ENCODE measurements around the gene GALNT4.

Gene GALNT4

DNA sequence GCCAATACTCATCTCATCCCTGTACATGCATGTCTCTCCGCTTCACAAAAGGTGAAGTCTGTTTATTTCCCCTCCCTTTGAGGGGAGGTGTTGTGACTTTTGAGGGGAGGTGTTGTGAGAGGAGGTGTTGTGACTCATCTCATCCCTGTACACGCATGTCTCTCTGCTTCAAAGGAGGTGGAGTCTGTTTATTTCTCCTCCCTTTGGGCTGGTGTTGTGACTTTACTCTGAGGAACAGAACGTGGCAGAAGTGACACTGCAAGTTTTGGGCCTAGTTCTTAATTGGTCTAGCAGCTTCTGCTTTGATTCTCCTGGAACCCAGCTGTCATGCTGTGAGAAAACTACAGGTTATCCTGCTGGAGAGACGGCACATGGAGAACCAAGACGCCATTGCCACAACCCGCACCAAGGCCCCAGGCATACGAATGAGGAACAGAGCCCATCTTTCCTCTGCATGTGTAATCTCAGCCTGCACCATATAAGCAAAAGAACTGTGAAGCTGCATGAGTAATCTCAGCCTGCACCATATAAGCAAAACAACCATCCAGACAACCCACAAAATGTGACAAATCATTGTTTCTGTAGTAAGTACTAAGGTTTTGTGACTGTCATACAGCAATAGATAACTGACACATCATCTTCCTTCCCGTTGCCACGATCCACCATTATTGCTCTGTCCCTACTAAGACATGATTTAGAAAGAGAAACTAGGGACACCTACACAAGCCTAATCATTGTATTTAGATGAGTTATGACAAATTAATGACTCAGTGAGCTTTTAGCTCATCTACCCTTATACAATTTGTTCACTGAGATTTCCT is 30.0 kb downstream of the GALNT4 start:
- DNase-seq (ENCODE audit: low read depth in 1 of 2, low spot score in 1 of 2), result peak in 1 of 2 donors; percentile 8

DNA sequence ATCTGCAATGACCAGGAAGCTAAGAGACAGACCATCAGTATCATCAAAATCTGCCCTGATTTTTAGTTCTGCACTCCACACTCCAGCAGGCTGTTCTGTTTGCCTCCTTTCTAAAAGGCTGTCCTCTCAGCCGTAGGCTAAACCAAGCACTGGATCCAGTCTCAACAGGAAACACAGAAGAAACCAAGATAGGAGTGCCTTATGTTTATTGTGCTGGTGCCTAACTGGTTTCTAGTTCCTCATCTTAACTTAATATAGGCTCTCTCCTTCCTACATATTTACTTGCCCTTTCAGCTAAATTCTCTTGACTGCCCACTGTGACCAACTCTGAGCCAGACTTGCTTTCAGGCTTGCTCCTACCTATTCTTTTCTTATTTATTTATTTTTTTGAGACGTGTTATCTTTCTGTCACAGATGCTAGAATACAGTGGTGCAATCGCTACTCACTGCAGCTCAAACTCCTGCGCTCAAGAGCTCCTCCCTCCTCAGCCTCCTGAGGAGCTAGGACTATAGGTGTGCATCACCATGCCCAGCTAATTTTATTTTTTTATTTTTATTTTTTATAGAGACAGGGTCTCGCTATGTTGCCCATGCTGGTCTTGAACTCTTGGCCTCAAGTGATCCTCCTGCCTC is 30.8 kb downstream of the GALNT4 start:
- no peak for DNase-seq (ENCODE audit: low read depth in 1 of 2, low spot score in 1 of 2)

DNA sequence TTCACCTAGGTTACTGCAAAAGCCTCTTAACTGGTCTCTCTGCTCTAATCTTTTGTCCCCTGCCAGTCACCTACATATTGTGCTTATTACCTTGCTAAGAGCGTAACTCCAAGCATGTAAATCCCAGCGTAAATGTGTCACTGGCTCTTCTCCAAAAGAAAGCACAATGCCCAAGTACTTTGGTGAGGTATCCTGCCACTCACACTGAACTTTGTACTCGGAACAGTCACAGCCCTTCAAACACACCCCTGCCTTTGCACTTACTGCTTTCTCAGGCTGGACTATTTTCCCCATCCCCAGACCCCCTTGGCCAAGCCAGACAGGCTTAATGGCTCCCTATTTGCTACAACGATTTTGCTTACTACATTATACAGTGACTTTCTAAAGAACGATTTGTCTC is 31.7 kb downstream of the GALNT4 start:
- DNase-seq (ENCODE audit: low read depth in 1 of 2, low spot score in 1 of 2), result no peak

DNA sequence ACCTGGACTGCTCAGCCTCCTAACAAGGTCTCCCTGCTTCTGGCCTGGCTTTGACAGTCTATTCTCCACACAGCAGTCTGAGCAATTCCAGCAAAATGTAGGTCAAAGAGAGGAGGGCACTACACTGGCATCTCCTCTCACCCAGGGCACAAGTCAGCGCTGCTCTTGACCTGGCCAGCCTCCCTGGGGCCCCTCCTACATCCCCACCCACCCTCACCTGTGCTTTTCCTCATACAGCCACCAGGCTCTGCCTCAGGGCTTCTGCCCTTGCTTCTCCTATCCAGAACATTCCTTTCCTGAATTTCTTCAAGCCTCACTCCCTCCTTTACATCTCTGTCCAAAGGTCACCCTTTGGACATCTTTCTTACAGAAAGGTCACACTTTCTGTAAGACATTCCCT is 33.7 kb downstream of the GALNT4 start:
- no peak for DNase-seq (ENCODE audit: low read depth in 1 of 2, low spot score in 1 of 2)

DNA sequence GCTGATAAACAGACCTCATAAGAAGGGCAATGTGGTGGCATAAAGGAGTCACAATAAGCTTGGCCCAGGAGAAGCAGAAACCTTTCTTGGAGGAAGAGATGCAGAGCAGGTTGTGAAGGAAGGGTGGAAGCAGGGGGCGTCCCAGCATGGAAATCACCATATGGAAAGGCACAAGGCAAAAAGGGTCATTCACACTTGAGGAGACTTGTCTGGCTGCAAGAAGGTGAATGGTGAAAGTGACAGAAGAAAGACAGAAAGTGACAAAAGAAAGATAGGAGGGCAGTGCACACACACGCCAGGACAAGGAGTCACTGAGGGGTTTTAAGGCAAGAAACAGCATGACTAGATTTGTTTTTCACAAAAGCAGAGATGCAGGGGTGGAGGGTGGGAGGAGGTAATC is 38.3 kb downstream of the GALNT4 start:
- DNase-seq (ENCODE audit: low read depth in 1 of 2, low spot score in 1 of 2), result no peak

DNA sequence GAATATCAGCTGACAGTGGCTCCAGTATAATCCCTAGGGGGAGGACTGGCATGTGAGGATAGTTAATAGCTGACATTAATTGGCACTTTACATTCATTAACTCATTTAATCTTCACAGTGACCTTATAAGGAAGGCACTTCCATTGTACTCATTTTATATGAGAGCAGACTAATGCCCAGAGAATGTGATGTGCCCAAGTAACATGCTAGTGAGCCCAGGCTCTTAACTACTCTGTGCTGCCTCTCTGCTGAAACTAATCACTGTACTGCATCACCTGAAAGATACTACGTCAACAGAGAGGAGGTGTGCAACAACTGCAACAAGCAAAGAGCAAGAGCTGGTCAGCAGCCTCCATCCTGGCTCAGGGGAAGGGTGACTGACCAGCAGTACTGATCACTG is 40.1 kb downstream of the GALNT4 start:
- DNase-seq (ENCODE audit: low read depth in 1 of 2, low spot score in 1 of 2), result no peak

DNA sequence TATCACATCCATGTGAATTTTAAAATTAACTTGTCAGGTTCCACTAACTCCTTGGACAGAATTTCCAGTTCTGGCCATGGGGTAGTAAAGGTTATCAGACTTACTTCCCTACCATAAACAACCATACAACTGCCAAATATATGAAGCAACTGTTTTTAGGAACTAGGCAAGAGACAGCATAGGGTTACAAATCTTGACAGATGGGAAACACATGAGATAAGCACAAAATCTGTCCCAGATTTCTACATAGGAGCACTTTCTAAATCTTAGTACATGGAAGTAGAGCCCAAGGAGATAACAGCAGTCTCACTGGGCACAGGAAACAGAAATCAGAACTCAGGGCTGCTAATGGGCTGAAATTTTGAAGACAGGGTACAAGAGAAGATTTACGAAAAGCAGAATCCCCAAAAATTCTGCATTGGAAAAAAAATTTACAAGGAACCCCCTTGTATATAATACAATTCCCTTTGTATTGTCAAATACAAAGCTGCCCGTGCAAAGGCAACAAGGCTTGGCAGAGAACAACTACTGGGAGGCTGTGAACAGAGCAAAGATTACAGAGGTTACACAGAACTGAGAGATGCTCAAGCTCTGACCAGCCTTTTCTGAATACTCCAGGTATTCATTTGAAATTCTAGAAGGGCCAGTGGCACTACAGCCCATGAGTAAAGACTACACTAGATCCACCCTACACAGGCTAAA is 43.2 kb downstream of the GALNT4 start:
- DNase-seq (ENCODE audit: low read depth in 1 of 2, low spot score in 1 of 2), result no peak

DNA sequence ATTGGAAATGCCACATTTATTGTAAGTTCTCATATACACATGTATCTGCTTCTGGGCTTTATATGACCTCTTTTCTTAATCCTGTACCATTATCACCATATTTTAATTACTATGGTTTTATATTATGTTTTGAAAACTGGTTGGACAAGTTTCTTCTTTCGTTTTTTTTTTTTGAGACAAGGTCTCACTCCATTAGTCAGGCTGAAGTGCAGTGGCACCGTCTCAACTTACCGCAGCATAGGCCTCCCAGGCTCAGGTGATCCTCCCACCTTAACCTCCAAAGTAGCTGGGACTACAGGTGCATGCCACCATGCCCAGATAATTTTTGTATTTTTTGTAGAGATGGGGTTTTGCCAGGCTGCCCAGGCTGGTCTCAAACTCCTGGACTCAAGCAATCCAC is 44.6 kb downstream of the GALNT4 start:
- DNase-seq (ENCODE audit: low read depth in 1 of 2, low spot score in 1 of 2), result no peak

DNA sequence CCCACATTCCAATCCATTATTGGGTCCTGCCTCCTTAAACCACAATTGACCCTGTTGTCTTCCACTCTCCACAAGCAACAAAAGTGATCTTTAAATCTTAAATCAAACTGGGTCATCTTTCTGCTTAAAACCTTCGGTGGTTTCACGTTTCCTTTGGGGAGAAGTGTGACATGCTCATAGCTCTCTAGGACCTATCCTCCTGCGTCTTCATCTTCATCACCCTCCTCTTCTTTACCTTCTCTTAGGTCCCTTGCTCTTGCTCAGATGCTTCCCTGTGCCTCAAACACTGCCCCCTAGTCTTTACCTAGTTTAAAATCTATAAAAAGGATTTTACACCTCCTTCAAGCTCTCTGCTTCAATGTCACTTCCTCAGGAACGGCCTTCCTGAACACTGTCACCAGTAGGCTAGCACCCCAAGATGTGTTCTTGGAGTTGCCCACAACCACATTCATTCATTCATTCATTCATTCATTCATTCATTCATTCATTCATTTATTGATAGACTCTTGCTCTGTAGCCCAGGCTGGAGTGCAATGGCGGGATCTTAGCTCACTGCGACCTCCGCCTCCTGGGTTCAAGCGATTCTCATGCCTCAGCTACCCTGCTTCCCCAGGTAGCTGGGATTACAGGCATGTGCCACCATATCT is 46.8 kb downstream of the GALNT4 start:
- DNase-seq (ENCODE audit: low read depth in 1 of 2, low spot score in 1 of 2), result no peak

DNA sequence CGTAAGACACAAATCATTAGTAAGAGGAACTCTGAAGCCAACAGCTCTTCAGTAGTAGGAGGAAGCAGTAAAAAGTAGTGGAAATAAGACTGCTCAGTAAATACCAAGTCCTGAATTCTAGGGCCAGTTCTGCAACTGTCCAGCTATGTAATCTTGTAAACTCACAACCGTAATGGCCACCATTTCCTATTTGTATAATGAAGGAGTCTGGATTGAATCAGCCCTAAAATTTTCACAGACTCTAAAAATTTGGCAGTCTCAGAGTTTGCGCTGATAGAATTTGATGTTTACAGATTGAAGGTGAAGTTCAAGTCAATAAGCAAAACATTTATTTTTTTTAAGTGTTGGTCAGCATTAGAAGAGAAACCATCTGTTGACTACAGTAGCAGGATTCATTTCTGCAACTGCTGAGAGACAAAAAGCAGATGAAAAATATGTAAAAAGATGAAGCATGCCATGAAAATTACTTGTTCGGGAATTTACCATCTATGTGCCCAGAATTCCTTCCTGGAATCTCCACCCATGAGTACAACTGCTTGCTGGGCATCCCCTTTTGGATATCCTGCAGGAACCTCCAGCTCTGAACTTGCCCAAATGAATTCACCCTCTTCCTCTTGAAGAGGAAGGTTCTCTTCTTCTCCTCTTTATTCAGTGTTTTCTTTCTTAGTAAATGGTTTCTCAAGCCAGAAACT is 47.5 kb downstream of the GALNT4 start:
- no peak for DNase-seq (ENCODE audit: low read depth in 1 of 2, low spot score in 1 of 2)

DNA sequence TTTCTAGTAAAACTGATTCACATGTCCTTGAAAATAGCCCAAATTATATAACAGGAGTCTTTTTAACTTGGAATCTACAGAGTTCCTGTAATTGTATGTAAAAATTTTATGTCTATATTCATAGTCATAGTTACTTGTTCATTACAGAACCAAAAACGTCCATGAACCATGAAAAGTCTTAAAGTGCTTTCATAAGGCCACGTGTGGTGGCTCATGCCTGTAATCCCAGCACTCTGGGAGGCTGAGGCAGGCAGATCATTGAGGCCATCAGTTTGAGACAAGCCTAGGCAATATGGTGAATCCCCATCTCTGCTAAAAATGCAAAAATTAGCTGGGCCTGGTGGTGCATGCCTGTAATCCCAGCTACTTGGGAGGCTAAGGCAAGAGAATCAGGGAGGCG is 48.4 kb downstream of the GALNT4 start:
- DNase-seq (ENCODE audit: low read depth in 1 of 2, low spot score in 1 of 2), result no peak

DNA sequence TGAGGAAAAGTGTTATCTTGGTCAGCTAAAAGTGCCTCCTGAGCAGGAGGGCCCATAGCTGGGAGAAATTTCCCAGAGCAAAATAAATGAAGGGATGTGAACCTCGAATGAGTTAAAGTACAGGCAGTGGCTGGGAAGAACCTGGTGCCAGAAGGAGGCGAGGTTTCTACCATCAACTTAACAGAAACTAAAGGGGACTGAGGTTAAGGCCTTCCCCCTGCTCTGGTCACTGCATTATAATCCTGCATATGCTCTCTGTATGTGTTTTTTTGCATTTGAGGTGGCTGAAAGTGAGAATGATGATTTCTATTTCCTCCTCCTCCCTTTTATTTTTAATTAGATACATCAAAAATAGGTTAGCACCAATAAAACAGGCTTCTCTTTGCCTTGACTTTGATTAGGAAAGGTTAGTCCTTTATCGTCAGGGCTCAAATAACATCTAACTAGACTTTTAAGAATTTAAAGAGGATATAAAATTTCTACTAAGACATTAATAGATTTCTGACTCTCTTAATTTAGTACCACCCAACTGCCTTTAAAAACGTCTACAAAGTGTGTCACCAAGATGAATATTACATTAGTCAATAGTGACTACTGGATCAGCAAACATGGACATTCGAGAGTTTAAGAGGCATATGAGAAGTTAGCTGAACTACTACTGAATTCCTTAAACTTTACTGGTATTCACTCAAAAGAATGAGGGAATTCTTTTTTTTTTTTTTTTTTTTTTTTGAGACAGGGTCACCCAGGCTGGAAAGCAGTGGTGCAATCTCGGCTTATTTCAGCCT is 49.2 kb downstream of the GALNT4 start:
- DNase-seq (ENCODE audit: low read depth in 1 of 2, low spot score in 1 of 2), result no peak

DNA sequence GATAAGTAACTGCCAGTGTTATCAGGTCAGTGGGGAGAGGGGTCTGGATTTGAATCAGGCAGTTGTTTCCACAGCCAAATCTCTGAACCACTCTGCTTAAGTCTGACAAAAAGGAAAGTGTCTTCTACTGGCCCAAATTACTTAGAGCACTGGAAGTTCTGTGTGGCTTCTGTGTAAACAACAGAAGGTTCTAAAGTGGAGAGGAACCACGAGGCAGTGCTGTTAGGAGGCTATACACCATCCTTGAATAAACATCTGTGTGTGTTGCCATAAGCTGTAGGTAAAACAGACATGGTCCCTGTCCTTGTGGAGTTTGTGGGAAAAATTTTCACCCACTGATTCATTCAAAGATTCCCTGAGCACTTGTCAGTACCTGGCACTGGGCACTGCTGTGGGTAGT is 50.0 kb downstream of the GALNT4 start:
- DNase-seq (ENCODE audit: low read depth in 1 of 2, low spot score in 1 of 2), result no peak

All from activated T-helper 1 cell treated with anti-CD3 and anti-CD28 coated beads, Interleukin-2, amount 50 U/mL, for 16 hours (primary cell).